Caco-2 (cell line): Measurements from ENCODE around the gene SDHB. TPM values are rescaled to one million over a fixed set of nuclear protein-coding genes. Genes with fewer than 3 reads are reported as not detected.

Experiments used
- BruUV-seq: library from RNA; stranded (reverse); fragments of 400-500 nt; replicated peaks from 2 replicates; lab custom pipeline; 2021; lab: Mats Ljungman, UMichigan
- CTCF ChIA-PET: fragments of 300-600 bp; sonication (Branson Sonifier 250); formaldehyde crosslinking; loops from one replicate; lab custom pipeline; 2022; ENCODE audit warnings: antibody characterized with exemption; lab: Charles Lee
- POLR2A ChIA-PET: fragments of 300-600 bp; sonication (Branson Sonifier 250); formaldehyde crosslinking; loops from one replicate; lab custom pipeline; 2022; ENCODE audit warnings: antibody characterized with exemption; lab: Charles Lee
- DNase-seq, 2 experiments: peaks; one replicate each; pipeline versions ENCODE4 v3.0.0 to v3.0.0-alpha.2; 2020 to 2022
- H3K27me3 ChIP-seq: replicated peaks from 2 replicates; pipeline ENCODE4 v1.6.0; 2011; ENCODE audit warnings: low read length; ENCODE audit not compliant: control insufficient read depth, insufficient read depth
- H3K36me3 ChIP-seq: 2 replicates; pipeline ENCODE4 v1.5.1; 2011; ENCODE audit warnings: low read length; ENCODE audit not compliant: control insufficient read depth, insufficient read depth
- H3K4me1 ChIP-seq: fragments of 250-450 bp; sonication (Bioruptor Pico); 2 replicates; pipeline ENCODE4 v1.5.1; 2020; ENCODE audit warnings: mild to moderate bottlenecking
- H3K4me3 ChIP-seq: 2 replicates; pipeline ENCODE4 v1.5.1; 2011; ENCODE audit warnings: low read depth, mild to moderate bottlenecking, control low read depth, low read length
- H3K9me3 ChIP-seq: fragments of 250-450 bp; sonication (Bioruptor Pico); 2 replicates; pipeline ENCODE4 v1.5.1; 2020; ENCODE audit warnings: mild to moderate bottlenecking, moderate library complexity
- H3K27ac Mint-ChIP-seq: one replicate; pipeline ENCODE4 v1.8.0; 2022; ENCODE audit warnings: mixed read lengths; ENCODE audit not compliant: unreplicated experiment
- H3K27me3 Mint-ChIP-seq: one replicate; pipeline ENCODE4 v1.8.0; 2022; ENCODE audit warnings: mixed read lengths; ENCODE audit not compliant: insufficient read depth, unreplicated experiment
- H3K36me3 Mint-ChIP-seq: one replicate; pipeline ENCODE4 v1.8.0; 2022; ENCODE audit warnings: mild to moderate bottlenecking, mixed read lengths; ENCODE audit not compliant: insufficient read depth, unreplicated experiment
- H3K4me1 Mint-ChIP-seq: one replicate; pipeline ENCODE4 v1.8.0; 2022; ENCODE audit warnings: low read depth, mixed read lengths; ENCODE audit not compliant: unreplicated experiment
- H3K4me3 Mint-ChIP-seq: one replicate; pipeline ENCODE4 v1.8.0; 2022; ENCODE audit warnings: mild to moderate bottlenecking, moderate library complexity, mixed read lengths; ENCODE audit not compliant: unreplicated experiment
- H3K9me3 Mint-ChIP-seq: one replicate; pipeline ENCODE4 v1.8.0; 2022; ENCODE audit warnings: mixed read lengths; ENCODE audit not compliant: unreplicated experiment
- intact Hi-C: fragments of 100-400 bp; cut with micrococcal nuclease; formaldehyde crosslinking; loops from one replicate; pipeline ENCODE4 v1.10.0; 2022; ENCODE audit not compliant: unreplicated experiment
- total RNA-seq: library from RNA; stranded (reverse); gene quantifications from 2 replicates; pipeline ENCODE4 v1.2.3, GENCODE V29; 2022
- TF ChIP-seq, protein P1 (sequence below), 2 experiments: fragments of 200-600 bp in 1 of 2; IDR thresholded peaks; 1 replicate in 1 of 2; 2 replicates in 1 of 2; pipeline versions ENCODE4 v1.5.1 to v1.8.0; 2011 to 2022; ENCODE audit warnings: antibody characterized with exemption in 1 of 2, control low read depth in 1 of 2, inconsistent platforms in 1 of 2, low read depth in 1 of 2, low read length in 1 of 2, mild to moderate bottlenecking in 1 of 2, moderate library complexity in 1 of 2; ENCODE audit not compliant: insufficient read depth in 1 of 2, severe bottlenecking in 1 of 2, unreplicated experiment in 1 of 2

The SDHB gene
- total RNA-seq, 1 experiment from 2014 or later, result 91.5 TPM

DNA sequence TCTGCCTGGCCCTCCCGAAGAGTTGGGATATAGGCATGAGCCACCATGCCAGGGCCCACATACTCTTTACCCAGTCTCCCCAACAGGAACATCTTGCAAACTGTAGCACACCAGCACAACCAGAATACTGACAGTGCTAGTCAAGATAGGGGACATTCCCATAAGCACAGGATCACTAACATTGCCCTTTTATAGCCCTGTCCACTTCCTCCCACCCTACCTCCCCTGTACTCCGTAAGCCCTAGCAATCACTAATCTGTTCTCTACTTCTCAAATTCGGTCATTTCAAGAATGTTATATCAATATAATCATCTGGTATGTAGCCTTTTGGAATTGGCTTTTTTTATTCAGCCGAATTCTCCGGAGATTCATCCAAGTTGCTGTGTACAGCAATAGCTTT, 5.9 kb downstream of the SDHB start:
- peaks cover 4% of the 10 kb centered on the region; the same call in 1 of the 2 replicates for H3K36me3 ChIP-seq
- no peaks in the 10 kb centered on the region for H3K27me3 Mint-ChIP-seq
- H3K27me3 ChIP-seq, result no peaks in the 10 kb centered on the region
- H3K4me1 Mint-ChIP-seq, result no peaks in the 10 kb centered on the region
- ChIA-PET POLR2A (no interaction called here), CTCF (no interaction called here)
- H3K27ac Mint-ChIP-seq, result no peak overlapping the region
- H3K4me3 ChIP-seq, result no peak overlapping the region
- no peak for DNase-seq
- no peak overlapping the region for H3K4me3 Mint-ChIP-seq
- H3K9me3 ChIP-seq, result no peaks in the 10 kb centered on the region
- intact Hi-C loops, result no loop called here
- peaks cover 32% of the 10 kb centered on the region for H3K36me3 Mint-ChIP-seq
- H3K9me3 Mint-ChIP-seq, result no peaks in the 10 kb centered on the region
- TF ChIP-seq, protein P1, sequence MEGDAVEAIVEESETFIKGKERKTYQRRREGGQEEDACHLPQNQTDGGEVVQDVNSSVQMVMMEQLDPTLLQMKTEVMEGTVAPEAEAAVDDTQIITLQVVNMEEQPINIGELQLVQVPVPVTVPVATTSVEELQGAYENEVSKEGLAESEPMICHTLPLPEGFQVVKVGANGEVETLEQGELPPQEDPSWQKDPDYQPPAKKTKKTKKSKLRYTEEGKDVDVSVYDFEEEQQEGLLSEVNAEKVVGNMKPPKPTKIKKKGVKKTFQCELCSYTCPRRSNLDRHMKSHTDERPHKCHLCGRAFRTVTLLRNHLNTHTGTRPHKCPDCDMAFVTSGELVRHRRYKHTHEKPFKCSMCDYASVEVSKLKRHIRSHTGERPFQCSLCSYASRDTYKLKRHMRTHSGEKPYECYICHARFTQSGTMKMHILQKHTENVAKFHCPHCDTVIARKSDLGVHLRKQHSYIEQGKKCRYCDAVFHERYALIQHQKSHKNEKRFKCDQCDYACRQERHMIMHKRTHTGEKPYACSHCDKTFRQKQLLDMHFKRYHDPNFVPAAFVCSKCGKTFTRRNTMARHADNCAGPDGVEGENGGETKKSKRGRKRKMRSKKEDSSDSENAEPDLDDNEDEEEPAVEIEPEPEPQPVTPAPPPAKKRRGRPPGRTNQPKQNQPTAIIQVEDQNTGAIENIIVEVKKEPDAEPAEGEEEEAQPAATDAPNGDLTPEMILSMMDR (IDR thresholded peaks at IDR 0.05; ENCODE audit: insufficient read depth in 1 of 2, low read depth in 1 of 2, low read length in 1 of 2, severe bottlenecking in 1 of 2, unreplicated experiment in 1 of 2), result no peak
- H3K4me1 ChIP-seq, result peaks cover 14% of the 10 kb centered on the region
- BruUV-seq, result no TSS peak

DNA sequence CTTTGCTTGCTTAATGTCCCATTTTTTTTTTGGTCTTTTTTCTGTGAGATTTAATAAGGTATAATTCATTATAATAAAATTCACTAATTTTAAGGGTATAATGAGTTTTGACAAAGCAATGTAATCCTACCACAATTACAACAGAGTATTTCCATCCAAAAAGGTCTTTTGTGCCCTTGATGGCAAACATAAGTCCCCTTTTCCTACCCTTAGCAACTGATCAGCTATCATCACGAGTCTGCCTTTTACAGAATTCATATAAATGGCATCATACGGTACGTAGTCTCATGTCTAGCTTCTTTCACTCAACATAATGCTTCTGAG, 7.5 kb downstream of the SDHB start:
- intact Hi-C loops, result loop anchor here (1.0 kb wide), 1 partner anchor 95 kb away; no protein-coding TSS in a partner anchor
- POLR2A ChIA-PET, result no interaction called here
- H3K4me3 Mint-ChIP-seq, result no peak overlapping the region
- H3K27me3 ChIP-seq, result no peaks in the 10 kb centered on the region
- H3K4me1 Mint-ChIP-seq, result no peaks in the 10 kb centered on the region
- no peak overlapping the region for H3K4me3 ChIP-seq
- no peaks in the 10 kb centered on the region for H3K9me3 ChIP-seq
- H3K9me3 Mint-ChIP-seq, result no peaks in the 10 kb centered on the region
- CTCF ChIA-PET, result interaction anchor here (0.7 to 2.0 kb wide), 2 partner anchors 92 to 94 kb away, joined by 3 to 5 read pairs; no protein-coding TSS in a partner anchor
- no peak overlapping the region for H3K27ac Mint-ChIP-seq
- peaks cover 45% of the 10 kb centered on the region for H3K36me3 Mint-ChIP-seq
- H3K36me3 ChIP-seq, result peaks cover 4% of the 10 kb centered on the region; the same call in 1 of the 2 replicates
- BruUV-seq, result no TSS peak
- H3K4me1 ChIP-seq, result 0 out of 2 replicates have a peak, but pooled peaks cover 4% of the 10 kb centered on the region
- no peaks in the 10 kb centered on the region for H3K27me3 Mint-ChIP-seq
- TF ChIP-seq, protein P1 (IDR thresholded peaks at IDR 0.05; ENCODE audit: insufficient read depth in 1 of 2, low read depth in 1 of 2, low read length in 1 of 2, severe bottlenecking in 1 of 2, unreplicated experiment in 1 of 2), result no peak
- DNase-seq, result no peak

DNA sequence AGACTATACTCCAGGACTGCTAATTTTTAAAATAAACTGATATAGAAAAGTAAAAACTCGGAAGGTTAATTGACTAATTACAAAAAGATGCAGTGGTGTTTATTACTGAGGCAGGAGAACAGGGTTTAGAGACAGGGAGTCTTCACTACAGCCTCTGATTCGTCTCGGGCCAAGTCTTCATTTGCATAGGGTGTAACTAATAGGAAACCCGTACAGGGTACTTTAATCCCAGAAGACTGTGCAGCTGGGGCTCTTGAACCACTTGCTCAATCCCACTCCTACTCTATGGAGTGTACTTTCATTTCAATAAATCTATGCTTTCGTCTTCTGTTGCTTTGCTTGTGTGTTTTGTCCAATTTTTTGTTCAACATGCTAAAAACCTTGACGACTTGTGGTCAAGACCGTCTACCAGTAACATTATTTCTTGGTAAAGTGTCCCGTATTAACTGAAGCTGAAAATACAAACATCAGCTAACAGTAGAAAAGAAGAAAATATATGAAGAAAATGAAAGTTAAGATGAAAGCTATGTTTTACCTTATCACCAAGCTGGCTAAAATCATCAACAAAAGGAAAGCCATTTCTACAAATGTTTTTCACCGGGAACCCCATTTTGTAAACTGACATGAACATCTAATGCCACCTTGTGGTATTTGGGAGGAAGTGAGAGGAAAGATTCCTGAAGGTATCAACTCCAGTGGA, 8.0 kb downstream of the SDHB start:
- intact Hi-C loops, result loop anchor here (1.0 kb wide), 1 partner anchor 94 kb away; no protein-coding TSS in a partner anchor
- Histone ChIP-seq H3K9me3 (no peaks in the 10 kb centered on the region), H3K4me1 (0 out of 2 replicates have a peak, but pooled peaks cover 4% of the 10 kb centered on the region), H3K36me3 (peaks cover 4% of the 10 kb centered on the region; the same call in 1 of the 2 replicates), H3K27me3 (no peaks in the 10 kb centered on the region), H3K4me3 (no peak overlapping the region)
- POLR2A ChIA-PET, result no interaction called here
- H3K9me3 Mint-ChIP-seq, result no peaks in the 10 kb centered on the region
- no peaks in the 10 kb centered on the region for H3K4me1 Mint-ChIP-seq
- no peak overlapping the region for H3K4me3 Mint-ChIP-seq
- H3K36me3 Mint-ChIP-seq, result peaks cover 40% of the 10 kb centered on the region
- TF ChIP-seq, protein P1 (IDR thresholded peaks at IDR 0.05; ENCODE audit: insufficient read depth in 1 of 2, low read depth in 1 of 2, low read length in 1 of 2, severe bottlenecking in 1 of 2, unreplicated experiment in 1 of 2), result peak; percentile 41 to 55
- CTCF ChIA-PET, result interaction anchor here (0.7 to 2.0 kb wide), 2 partner anchors 92 to 94 kb away, joined by 3 to 5 read pairs; no protein-coding TSS in a partner anchor
- peak in 1 of 2 experiments; percentile 25 for DNase-seq
- no peaks in the 10 kb centered on the region for H3K27me3 Mint-ChIP-seq
- no peak overlapping the region for H3K27ac Mint-ChIP-seq
- BruUV-seq, result no TSS peak
